HG03439 (cell line): ENCODE results near the gene TSHR.
"Not testable (repeated sequence)": the region's sequence is repeated elsewhere in the genome, so short reads cannot be mapped to it uniquely, and the experiment has no call there.

ENCODE experiments used
- ATAC-seq: cut with Tn5 transposase; IDR thresholded peaks from one replicate; pipeline ENCODE4 v1.9.1; 2021; ENCODE audit warnings: mild to moderate bottlenecking, moderate library complexity; ENCODE audit not compliant: unreplicated experiment

The TSHR gene

GRCh38 chr14:80988735-80989429 lies 33.5 kb downstream of the TSHR start:
- ATAC-seq: peak; percentile 67

GRCh38 chr14:80992580-80992979 lies 37.2 kb downstream of the TSHR start:
- no peak for ATAC-seq

GRCh38 chr14:80996049-80996901 lies 40.9 kb downstream of the TSHR start:
- peak; percentile 83 for ATAC-seq

DNA sequence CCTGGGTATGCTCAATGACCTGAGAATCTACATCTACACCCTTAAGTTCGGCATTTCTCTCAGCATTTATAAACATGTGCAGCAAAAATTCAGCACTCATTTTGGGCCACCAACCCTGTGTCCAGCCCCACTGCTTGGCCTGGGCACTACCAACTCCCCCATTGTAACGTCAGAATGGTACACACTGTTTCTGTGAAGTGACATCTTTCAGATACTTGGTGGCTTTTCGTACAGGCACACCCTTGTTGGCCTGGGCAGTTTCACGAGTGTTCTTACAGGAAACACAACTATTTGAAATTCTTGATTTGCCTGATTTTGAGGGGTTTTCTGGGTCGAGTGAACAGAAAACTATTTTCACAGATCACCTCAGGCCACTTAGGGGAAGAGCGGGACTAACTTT lies 46.0 kb downstream of the TSHR start:
- no peak for ATAC-seq

DNA sequence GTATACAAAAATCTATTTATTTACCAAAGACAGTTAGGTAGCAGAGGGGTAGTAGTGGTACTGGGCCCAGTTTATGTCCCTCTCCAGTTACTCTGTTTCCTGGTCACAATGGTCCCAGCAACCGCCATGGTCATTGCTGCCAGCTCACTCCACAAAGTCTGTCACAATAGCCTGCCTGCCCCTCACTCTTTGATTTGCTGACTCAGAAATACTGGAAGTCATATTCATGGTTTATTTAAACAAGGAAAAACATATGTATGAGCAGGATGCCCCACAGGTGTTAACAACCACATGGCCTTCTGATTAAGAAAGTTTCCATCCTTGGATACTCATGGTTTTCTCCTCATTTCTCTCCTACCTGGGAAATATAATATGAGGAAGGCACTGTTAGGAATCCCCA lies 49.2 kb downstream of the TSHR start:
- no peak for ATAC-seq

- no peak for ATAC-seq
Measured at GRCh38 chr14:81005540-81006228, 50.3 kb downstream of the TSHR start.

GRCh38 chr14:81006266-81006665 lies 50.8 kb downstream of the TSHR start:
- no peak for ATAC-seq

DNA sequence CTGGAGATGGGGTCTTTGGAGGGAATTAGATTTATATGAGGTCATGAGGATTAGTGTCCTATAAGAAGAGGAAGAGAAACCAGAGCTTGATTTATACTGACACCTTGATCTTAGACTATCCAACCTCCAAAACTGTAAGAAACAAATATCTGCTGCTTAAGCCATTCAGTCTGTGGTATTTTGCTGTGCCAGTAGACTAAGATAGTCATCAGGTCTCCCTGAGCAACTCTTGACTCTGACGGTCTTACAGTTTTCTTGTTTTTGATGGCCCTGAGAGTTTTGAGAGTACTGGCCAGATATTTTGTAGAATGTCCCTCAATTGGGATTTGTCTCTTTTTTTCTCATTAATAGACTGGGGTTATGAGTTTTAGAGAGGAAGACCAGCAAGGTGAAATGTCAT lies 51.7 kb downstream of the TSHR start:
- no peak for ATAC-seq

- no peak for ATAC-seq
Measured at GRCh38 chr14:81009346-81009745, 53.9 kb downstream of the TSHR start.

GRCh38 chr14:81018251-81018650 lies 62.8 kb downstream of the TSHR start:
- no peak for ATAC-seq

DNA sequence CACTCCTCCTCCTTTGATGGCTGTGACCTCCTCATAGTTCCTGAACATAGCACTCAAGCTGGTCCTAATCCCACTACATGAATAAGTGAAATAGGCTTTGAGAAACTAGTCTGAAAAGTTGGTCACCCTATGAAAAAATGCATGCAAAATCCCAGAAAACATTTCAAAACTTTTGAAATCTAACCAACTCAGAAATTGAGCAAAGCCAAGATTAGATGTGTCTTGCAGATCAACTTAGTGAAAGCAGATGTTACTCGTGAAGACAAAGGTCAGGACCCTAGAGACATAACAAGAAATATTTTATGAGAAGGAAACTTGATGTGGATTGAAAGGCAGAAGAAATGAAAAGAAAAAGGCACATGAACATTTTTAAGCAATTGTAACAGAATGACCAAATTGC lies 63.3 kb downstream of the TSHR start:
- no peak for ATAC-seq

DNA sequence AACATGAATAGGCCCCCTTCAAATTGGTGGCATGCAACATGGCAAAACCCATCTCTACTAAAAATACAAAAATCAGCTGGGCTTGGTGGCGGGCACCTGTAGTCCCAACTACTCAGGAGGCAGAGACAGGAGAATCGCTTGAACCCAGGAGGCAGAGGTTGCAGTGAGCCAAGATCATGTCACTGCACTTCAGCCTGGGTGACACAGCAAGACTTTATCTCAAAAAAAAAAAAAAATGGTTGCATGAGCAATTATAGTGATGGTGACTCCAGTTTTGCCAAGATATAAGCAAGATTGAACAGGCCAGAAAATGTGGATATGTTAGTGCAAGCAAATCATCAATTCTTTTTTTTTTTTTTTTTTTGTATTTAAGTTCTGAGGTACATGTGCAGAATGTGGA lies 63.7 kb downstream of the TSHR start:
- not testable (repeated sequence) for ATAC-seq

GRCh38 chr14:81023095-81023710 lies 67.8 kb downstream of the TSHR start:
- no peak for ATAC-seq

DNA sequence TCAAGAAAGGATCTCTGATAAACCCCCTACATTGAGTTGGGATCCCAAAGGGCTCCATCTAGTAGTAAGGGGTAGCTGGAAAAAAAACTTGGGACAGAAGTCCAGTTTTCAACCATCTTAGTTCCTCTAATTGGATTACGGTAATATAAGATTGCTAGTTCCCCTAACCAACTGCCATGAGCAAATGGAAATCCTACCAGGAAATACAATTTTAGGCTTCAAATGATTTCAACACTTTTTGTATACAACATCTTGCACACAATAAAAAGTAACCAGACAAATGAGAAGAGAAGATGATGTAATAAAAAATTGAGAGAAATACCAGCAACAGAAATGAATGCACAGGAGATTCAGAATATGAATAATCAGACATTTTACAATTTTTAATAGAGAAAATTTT lies 73.0 kb downstream of the TSHR start:
- ATAC-seq: no peak

DNA sequence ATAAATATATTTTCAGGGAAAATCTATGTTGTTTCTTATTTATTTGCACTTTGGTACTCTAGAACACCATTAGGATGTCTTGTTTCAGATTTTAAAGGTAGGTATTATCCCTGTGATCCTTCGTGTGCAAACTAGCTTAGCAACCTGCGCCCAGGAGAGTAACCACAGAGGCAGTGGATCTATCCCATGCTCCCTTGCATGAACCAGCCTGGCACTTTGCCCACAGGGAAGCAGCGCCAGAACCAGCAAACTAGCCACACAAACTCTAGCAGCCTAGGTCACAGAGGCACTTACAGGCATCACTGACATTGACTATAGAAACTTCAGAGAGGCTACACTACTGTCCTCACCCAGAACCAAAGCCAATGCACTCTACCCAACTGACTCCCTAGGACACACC lies 76.1 kb downstream of the TSHR start:
- ATAC-seq: no peak

DNA sequence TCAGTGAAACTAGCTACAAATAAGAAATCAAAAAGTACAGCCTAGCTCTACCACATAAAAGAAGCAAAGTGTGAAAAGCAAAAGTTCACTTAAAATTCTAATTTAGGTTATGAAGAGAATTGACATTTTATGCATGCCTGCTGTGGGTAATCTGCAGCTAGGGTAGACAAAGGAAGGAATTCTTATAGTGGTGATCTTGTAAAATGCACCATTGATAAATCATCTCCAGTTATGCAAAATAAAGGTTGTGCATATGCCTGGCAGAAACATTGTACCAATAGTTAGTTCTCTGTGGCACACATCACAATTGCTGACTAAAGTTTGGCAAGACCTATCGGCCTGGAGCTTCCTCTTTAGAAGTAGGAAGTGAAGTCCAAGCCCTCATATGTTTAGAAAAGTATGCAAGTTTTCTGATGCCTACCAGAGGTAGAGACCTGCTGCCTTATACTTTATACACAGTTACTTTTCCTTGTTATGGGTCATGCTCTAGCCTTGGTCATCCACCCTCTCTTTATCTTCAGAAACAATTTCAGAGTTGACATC lies 78.3 kb downstream of the TSHR start:
- no peak for ATAC-seq

- no peak for ATAC-seq
Measured at GRCh38 chr14:81042438-81042837, 87.0 kb downstream of the TSHR start.

DNA sequence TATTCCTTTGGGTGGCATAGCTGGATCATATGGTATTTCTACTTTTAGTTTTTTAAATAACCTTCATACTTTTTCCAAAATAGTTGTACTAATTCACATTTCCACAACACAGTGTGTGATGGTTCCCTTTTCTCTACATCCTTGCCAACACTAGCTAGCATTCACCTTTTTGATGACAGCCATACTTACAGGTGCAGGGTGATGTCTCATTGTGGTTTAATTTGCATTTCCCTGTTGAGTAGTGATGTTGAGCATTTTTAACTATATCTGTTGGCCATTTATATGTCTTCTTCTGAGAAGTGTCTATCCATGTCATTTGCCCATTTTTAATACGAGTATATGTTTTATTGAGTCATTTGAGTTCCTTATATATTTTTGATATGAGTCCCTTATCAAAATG lies 96.1 kb downstream of the TSHR start:
- ATAC-seq: no peak

- ATAC-seq: not testable (repeated sequence)
Measured at GRCh38 chr14:81054057-81054456, 98.6 kb downstream of the TSHR start.

GRCh38 chr14:81055971-81056370 lies 100.5 kb downstream of the TSHR start:
- ATAC-seq: no peak

GRCh38 chr14:81062380-81062779 lies 107.0 kb downstream of the TSHR start:
- no peak for ATAC-seq
